Astrocyte of the cerebellum (primary cell): ENCODE results near the gene GDNF.
A peak's percentile ranks its signal among the peaks of the same experiment; 100 is the strongest.

Source experiments
- DNase-seq: peaks from one replicate; pipeline ENCODE4 v3.0.0-alpha.2; 2011; ENCODE audit warnings: low read depth
- H3K4me3 ChIP-seq: 2 replicates; pipeline ENCODE4 v1.5.1; 2011; ENCODE audit warnings: mild to moderate bottlenecking, low read depth, low read length, moderate library complexity
- in situ Hi-C: cut with HindIII; loops from 2 replicates; pipeline ENCODE4 v1.10.0; 2017; ENCODE audit warnings: low sequenced_read_pairs
- TF ChIP-seq, protein P1 (sequence below): IDR thresholded peaks from 2 replicates; pipeline ENCODE4 v1.5.1; 2012; ENCODE audit warnings: low read length, low read depth, moderate library complexity, mild to moderate bottlenecking; ENCODE audit errors: missing control alignments

GDNF gene

GRCh38 chr5:37836235-37836591 lies 3.6 kb downstream of the GDNF start:
- DNase-seq, result no peak
- in situ Hi-C loops, result no loop called here
- H3K4me3 ChIP-seq, result peak overlapping the region; percentile 47
- TF ChIP-seq, protein P1, sequence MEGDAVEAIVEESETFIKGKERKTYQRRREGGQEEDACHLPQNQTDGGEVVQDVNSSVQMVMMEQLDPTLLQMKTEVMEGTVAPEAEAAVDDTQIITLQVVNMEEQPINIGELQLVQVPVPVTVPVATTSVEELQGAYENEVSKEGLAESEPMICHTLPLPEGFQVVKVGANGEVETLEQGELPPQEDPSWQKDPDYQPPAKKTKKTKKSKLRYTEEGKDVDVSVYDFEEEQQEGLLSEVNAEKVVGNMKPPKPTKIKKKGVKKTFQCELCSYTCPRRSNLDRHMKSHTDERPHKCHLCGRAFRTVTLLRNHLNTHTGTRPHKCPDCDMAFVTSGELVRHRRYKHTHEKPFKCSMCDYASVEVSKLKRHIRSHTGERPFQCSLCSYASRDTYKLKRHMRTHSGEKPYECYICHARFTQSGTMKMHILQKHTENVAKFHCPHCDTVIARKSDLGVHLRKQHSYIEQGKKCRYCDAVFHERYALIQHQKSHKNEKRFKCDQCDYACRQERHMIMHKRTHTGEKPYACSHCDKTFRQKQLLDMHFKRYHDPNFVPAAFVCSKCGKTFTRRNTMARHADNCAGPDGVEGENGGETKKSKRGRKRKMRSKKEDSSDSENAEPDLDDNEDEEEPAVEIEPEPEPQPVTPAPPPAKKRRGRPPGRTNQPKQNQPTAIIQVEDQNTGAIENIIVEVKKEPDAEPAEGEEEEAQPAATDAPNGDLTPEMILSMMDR, result no peak

- in situ Hi-C loops, result no loop called here
- TF ChIP-seq, protein P1, result no peak
- no peak overlapping the region for H3K4me3 ChIP-seq
- DNase-seq, result no peak
Measured at GRCh38 chr5:37835380-37835973, 4.4 kb downstream of the GDNF start.

GRCh38 chr5:37834542-37835379 lies 5.1 kb downstream of the GDNF start:
- TF ChIP-seq, protein P1, result no peak
- in situ Hi-C loops, result no loop called here
- DNase-seq, result no peak
- H3K4me3 ChIP-seq, result peak overlapping the region; percentile 28

- in situ Hi-C loops, result no loop called here
- no peak overlapping the region for H3K4me3 ChIP-seq
- no peak for DNase-seq
- TF ChIP-seq, protein P1, result no peak
Measured at GRCh38 chr5:37833990-37834389, 5.9 kb downstream of the GDNF start.

DNA sequence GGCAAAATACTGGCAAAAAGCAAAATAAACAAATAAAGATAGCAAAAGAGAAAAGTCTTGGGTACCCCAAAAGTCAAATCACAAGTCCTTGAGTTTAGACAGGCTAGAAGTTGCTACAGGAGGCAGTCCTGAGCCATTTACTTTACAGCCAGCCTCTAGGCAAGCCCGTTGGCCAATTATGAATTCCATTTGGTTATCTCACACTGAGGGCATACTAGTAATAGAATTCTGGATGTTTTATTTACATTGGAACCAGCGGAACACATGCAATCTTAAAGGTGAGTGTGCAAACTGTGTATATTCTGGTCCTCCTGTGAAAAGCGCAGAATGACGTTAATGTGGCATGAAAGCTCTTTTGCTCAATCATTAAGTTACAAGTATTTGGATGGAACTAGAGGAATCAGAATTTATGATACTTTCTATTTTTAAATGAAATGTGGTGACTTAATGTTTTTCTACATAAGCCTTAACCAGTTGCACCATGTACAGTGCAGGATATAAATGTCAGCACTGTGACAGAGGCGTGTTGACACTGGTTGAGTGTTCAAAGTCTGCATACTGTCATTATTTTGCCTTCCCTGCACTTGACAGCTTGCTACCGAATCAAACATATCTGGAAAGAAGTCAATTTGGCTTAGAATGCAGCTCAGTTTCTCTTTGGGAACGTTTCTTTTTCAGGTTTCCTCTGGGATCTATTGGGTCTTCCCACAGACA lies 7.9 kb downstream of the GDNF start:
- in situ Hi-C loops, result no loop called here
- no peak for DNase-seq
- no peak overlapping the region for H3K4me3 ChIP-seq
- TF ChIP-seq, protein P1, result no peak

DNA sequence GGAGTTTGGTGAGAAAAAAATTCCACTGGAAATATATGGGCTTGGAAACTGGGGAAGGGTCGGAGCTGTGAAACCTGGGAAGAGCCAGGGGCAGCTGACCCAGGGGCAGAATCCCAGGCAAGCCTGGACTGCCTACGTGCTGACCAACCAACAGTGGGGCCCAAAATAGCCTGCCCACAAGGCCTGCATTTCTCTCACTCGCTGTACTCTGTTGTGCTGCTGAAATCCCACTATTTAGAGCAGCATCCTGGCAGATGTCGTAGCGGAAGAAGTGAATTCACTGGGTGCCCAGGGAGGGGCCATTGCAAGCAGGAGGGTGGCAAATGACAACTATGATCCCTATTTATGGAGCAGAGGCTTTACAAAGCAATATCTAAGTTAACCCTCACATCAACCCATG lies 9.5 kb downstream of the GDNF start:
- TF ChIP-seq, protein P1, result no peak
- in situ Hi-C loops, result no loop called here
- no peak for DNase-seq
- no peak overlapping the region for H3K4me3 ChIP-seq
